Activated naive CD4-positive, alpha-beta T cell treated with anti-CD3 and anti-CD28 coated beads, Interleukin-2, amount 50 U/mL, for 16 hours (primary cell): ENCODE data around the gene TIAM1.
"Not testable (repeated sequence)": the region's sequence is repeated elsewhere in the genome, so short reads cannot be mapped to it uniquely, and the experiment has no call there.

ENCODE experiments used
- DNase-seq: peaks from one replicate; pipeline ENCODE4 v3.0.0-alpha.2; 2020

Gene TIAM1

GRCh38 chr21:31243611-31244010, 100.5 kb downstream of the TIAM1 start:
- no peak for DNase-seq

GRCh38 chr21:31236528-31236927, 107.5 kb downstream of the TIAM1 start:
- DNase-seq: no peak

GRCh38 chr21:31235671-31236450, 108.2 kb downstream of the TIAM1 start:
- DNase-seq: no peak

- DNase-seq: no peak
Measured at GRCh38 chr21:31234936-31235335, 109.1 kb downstream of the TIAM1 start.

- no peak for DNase-seq
Measured at GRCh38 chr21:31233711-31234110, 110.3 kb downstream of the TIAM1 start.

- no peak for DNase-seq
Measured at GRCh38 chr21:31232344-31232743, 111.7 kb downstream of the TIAM1 start.

- no peak for DNase-seq
Measured at GRCh38 chr21:31230937-31231336, 113.1 kb downstream of the TIAM1 start.

- DNase-seq: not testable (repeated sequence)
Measured at GRCh38 chr21:31228723-31229122, 115.3 kb downstream of the TIAM1 start.

- no peak for DNase-seq
Measured at GRCh38 chr21:31225713-31226112, 118.3 kb downstream of the TIAM1 start.

- DNase-seq: no peak
Measured at GRCh38 chr21:31222142-31222541, 121.9 kb downstream of the TIAM1 start.

- no peak for DNase-seq
Measured at GRCh38 chr21:31221043-31221442, 123.0 kb downstream of the TIAM1 start.

GRCh38 chr21:31220575-31220974, 123.5 kb downstream of the TIAM1 start:
- DNase-seq: no peak

GRCh38 chr21:31218830-31219608, 125.0 kb downstream of the TIAM1 start:
- DNase-seq: no peak

- DNase-seq: no peak
Measured at GRCh38 chr21:31216206-31216605, 127.9 kb downstream of the TIAM1 start.

- no peak for DNase-seq
Measured at GRCh38 chr21:31213787-31214186, 130.3 kb downstream of the TIAM1 start.

GRCh38 chr21:31211836-31212235, 132.2 kb downstream of the TIAM1 start:
- no peak for DNase-seq

GRCh38 chr21:31205412-31205811, 138.6 kb downstream of the TIAM1 start:
- DNase-seq: no peak

GRCh38 chr21:31204801-31205200, 139.3 kb downstream of the TIAM1 start:
- DNase-seq: no peak

- no peak for DNase-seq
Measured at GRCh38 chr21:31203431-31204054, 140.5 kb downstream of the TIAM1 start.

GRCh38 chr21:31201548-31201947, 142.5 kb downstream of the TIAM1 start:
- no peak for DNase-seq

- DNase-seq: no peak
Measured at GRCh38 chr21:31201144-31201543, 142.9 kb downstream of the TIAM1 start.

- no peak for DNase-seq
Measured at GRCh38 chr21:31198575-31198974, 145.5 kb downstream of the TIAM1 start.

- DNase-seq: no peak
Measured at GRCh38 chr21:31196724-31197123, 147.3 kb downstream of the TIAM1 start.
